Measurements from ENCODE around the gene SUSD4. TPM values are rescaled to one million over a fixed set of nuclear protein-coding genes. Genes with fewer than 3 reads are reported as not detected.

The SUSD4 gene
- polyA plus RNA-seq, 5 donors = 21.7 to 29.8 (median 26.1) TPM

GRCh38 chr1:223189903-223190724 is 173.9 kb downstream of the SUSD4 start:
- DNase-seq = no peak

- DNase-seq = no peak
These were observed 174.5 kb downstream of the SUSD4 start for GRCh38 chr1:223189525-223189902.

- no peak for DNase-seq
These were observed 175.2 kb downstream of the SUSD4 start for GRCh38 chr1:223188618-223189356.

GRCh38 chr1:223186800-223187199 is 177.2 kb downstream of the SUSD4 start:
- DNase-seq = no peak

GRCh38 chr1:223183268-223183862 is 180.6 kb downstream of the SUSD4 start:
- DNase-seq = no peak

- no peak for DNase-seq
These were observed 183.2 kb downstream of the SUSD4 start for GRCh38 chr1:223180731-223181321.

GRCh38 chr1:223179786-223180185 is 184.2 kb downstream of the SUSD4 start:
- no peak for DNase-seq

- DNase-seq = no peak
These were observed 184.7 kb downstream of the SUSD4 start for GRCh38 chr1:223179280-223179679.

- no peak for DNase-seq
These were observed 186.3 kb downstream of the SUSD4 start for GRCh38 chr1:223177681-223178080.

GRCh38 chr1:223176437-223176836 is 187.5 kb downstream of the SUSD4 start:
- no peak for DNase-seq

- DNase-seq = no peak
These were observed 188.3 kb downstream of the SUSD4 start for GRCh38 chr1:223175633-223176032.

GRCh38 chr1:223175032-223175431 is 188.9 kb downstream of the SUSD4 start:
- DNase-seq = no peak

Other genes starting within 250 kb of the SUSD4 start
- 10 to 100 TPM in 4 of 5 donors, 1 to 10 TPM in 1; 8.4 to 12.9 (median 11.7) TPM for gene TLR5, start 220.9 kb downstream of the SUSD4 start, polyA plus RNA-seq (ENCODE audit: insufficient read depth in 1 of 5, insufficient read length in 5 of 5, low replicate concordance in 1 of 5)
- gene CCDC185, start 29.2 kb upstream of the SUSD4 start, polyA plus RNA-seq (ENCODE audit: insufficient read depth in 1 of 5, insufficient read length in 5 of 5, low replicate concordance in 1 of 5) = under 1 TPM in 3 of 5 donors, not detected in 2; 0.05 to 0.12 (median 0.09) TPM